ENCODE measurements around the gene SYCP2. TPM values are rescaled to one million over a fixed set of nuclear protein-coding genes. Genes with fewer than 3 reads are reported as not detected.

The SYCP2 gene
- polyA plus RNA-seq, 1 of the 3 experiments (the other 2 are of a cell fraction) = 0.76 TPM

GRCh38 chr20:59948212-59948611, 14.8 kb upstream of the SYCP2 start:
- ChIA-PET POLR2A (interaction anchor here (1.0 kb wide), 1 partner anchor 7 kb away, joined by 4 read pairs; no protein-coding TSS in a partner anchor), CTCF (interaction anchor here (0.6 to 10.9 kb wide), 5 partner anchors 10 to 202 kb away, joined by 3 to 95 read pairs (median 3); partner anchors contain the start of genes CDH26, FAM217B, PPP1R3D and SYCP2)
- no peak for DNase-seq
- H3K4me2 ChIP-seq = no peak overlapping the region
- peaks cover 0 to 2% of the 10 kb centered on the region in 2 experiments; a peak in 1 of 4 replicates for H3K4me1 ChIP-seq (ENCODE audit: control insufficient read depth in 1 of 2, insufficient read depth in 2 of 2, low read depth in 1 of 2, low read length in 1 of 2)
- no peak overlapping the region for H2AFZ ChIP-seq (ENCODE audit: low read depth)
- H3K9me3 ChIP-seq = no peaks in the 10 kb centered on the region
- 84% methylated on average over 1 of the region's 1 CpG for WGBS (ENCODE audit: low lambda C conversion rate)
- no peaks in the 10 kb centered on the region for H3K9me2 ChIP-seq
- H3K36me3 ChIP-seq (replicated peaks in 1 of 2; ENCODE audit: control insufficient read depth in 1 of 2, insufficient read depth in 2 of 2, low read length in 1 of 2) = peaks cover 16 to 34% of the 10 kb centered on the region in 2 experiments
- H3K9ac ChIP-seq = no peak overlapping the region
- H3K79me2 ChIP-seq (ENCODE audit: insufficient read depth) = no peaks in the 10 kb centered on the region
- H3K27me3 ChIP-seq (ENCODE audit: insufficient read depth) = no peaks in the 10 kb centered on the region
- H3K27ac ChIP-seq (ENCODE audit: low read depth in 2 of 2, low read length in 1 of 2) = no peak overlapping the region
- no peak for TF ChIP-seq MAX (IDR thresholded peaks at IDR 0.05; ENCODE audit: low read depth)
- TF ChIP-seq GABPA (IDR thresholded peaks at IDR 0.05; ENCODE audit: low read depth) = no peak
- no peak for TF ChIP-seq EP300 (IDR thresholded peaks at IDR 0.05; ENCODE audit: borderline replicate concordance in 1 of 2, low read depth in 1 of 2, low read length in 1 of 2)
- TF ChIP-seq RFX5 (IDR thresholded peaks at IDR 0.05; ENCODE audit: low read length) = no peak
- no peak for TF ChIP-seq MEF2A (IDR thresholded peaks at IDR 0.05; ENCODE audit: borderline replicate concordance, low read depth)
- TF ChIP-seq, protein P1, sequence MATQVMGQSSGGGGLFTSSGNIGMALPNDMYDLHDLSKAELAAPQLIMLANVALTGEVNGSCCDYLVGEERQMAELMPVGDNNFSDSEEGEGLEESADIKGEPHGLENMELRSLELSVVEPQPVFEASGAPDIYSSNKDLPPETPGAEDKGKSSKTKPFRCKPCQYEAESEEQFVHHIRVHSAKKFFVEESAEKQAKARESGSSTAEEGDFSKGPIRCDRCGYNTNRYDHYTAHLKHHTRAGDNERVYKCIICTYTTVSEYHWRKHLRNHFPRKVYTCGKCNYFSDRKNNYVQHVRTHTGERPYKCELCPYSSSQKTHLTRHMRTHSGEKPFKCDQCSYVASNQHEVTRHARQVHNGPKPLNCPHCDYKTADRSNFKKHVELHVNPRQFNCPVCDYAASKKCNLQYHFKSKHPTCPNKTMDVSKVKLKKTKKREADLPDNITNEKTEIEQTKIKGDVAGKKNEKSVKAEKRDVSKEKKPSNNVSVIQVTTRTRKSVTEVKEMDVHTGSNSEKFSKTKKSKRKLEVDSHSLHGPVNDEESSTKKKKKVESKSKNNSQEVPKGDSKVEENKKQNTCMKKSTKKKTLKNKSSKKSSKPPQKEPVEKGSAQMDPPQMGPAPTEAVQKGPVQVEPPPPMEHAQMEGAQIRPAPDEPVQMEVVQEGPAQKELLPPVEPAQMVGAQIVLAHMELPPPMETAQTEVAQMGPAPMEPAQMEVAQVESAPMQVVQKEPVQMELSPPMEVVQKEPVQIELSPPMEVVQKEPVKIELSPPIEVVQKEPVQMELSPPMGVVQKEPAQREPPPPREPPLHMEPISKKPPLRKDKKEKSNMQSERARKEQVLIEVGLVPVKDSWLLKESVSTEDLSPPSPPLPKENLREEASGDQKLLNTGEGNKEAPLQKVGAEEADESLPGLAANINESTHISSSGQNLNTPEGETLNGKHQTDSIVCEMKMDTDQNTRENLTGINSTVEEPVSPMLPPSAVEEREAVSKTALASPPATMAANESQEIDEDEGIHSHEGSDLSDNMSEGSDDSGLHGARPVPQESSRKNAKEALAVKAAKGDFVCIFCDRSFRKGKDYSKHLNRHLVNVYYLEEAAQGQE (IDR thresholded peaks at IDR 0.05; ENCODE audit: low read depth, low read length) = no peak
- TF ChIP-seq, protein P2, sequence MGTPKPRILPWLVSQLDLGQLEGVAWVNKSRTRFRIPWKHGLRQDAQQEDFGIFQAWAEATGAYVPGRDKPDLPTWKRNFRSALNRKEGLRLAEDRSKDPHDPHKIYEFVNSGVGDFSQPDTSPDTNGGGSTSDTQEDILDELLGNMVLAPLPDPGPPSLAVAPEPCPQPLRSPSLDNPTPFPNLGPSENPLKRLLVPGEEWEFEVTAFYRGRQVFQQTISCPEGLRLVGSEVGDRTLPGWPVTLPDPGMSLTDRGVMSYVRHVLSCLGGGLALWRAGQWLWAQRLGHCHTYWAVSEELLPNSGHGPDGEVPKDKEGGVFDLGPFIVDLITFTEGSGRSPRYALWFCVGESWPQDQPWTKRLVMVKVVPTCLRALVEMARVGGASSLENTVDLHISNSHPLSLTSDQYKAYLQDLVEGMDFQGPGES (IDR thresholded peaks at IDR 0.05; ENCODE audit: low read depth, low read length) = no peak
- no peak for TF ChIP-seq ZBTB33 (IDR thresholded peaks at IDR 0.05; ENCODE audit: borderline replicate concordance, low read depth)
- no peak for TF ChIP-seq POLR2AphosphoS5 (IDR thresholded peaks at IDR 0.05; ENCODE audit: low read depth, low read length)
- TF ChIP-seq USF2 (IDR thresholded peaks at IDR 0.05; ENCODE audit: borderline replicate concordance, low read depth, low read length) = no peak
- no peak for TF ChIP-seq FOSL2 (IDR thresholded peaks at IDR 0.05; ENCODE audit: borderline replicate concordance, low read depth)
- no peak for TF ChIP-seq EZH2phosphoT487 (IDR thresholded peaks at IDR 0.05; ENCODE audit: borderline replicate concordance, low read depth)
- no peak for TF ChIP-seq RCOR1 (IDR thresholded peaks at IDR 0.05; ENCODE audit: low read length)
- no peak for TF ChIP-seq RXRA (IDR thresholded peaks at IDR 0.05; ENCODE audit: borderline replicate concordance, low read depth)
- no peak for TF ChIP-seq CHD2 (IDR thresholded peaks at IDR 0.05; ENCODE audit: low read length, partially characterized antibody)
- no peak overlapping the region for H3K4me3 ChIP-seq (ENCODE audit: low read depth in 2 of 2, low read length in 1 of 2)
- H3F3A ChIP-seq (replicated peaks; ENCODE audit: insufficient read depth) = no peaks in the 10 kb centered on the region
- no peaks in the 10 kb centered on the region for H4K20me1 ChIP-seq (ENCODE audit: insufficient read depth)
